ENCODE measurements around the gene CLIC3. TPM values are rescaled to one million over a fixed set of nuclear protein-coding genes. Genes with fewer than 3 reads are reported as not detected.

CLIC3 gene
- total RNA-seq, 1 donor, result 3.4 TPM

DNA sequence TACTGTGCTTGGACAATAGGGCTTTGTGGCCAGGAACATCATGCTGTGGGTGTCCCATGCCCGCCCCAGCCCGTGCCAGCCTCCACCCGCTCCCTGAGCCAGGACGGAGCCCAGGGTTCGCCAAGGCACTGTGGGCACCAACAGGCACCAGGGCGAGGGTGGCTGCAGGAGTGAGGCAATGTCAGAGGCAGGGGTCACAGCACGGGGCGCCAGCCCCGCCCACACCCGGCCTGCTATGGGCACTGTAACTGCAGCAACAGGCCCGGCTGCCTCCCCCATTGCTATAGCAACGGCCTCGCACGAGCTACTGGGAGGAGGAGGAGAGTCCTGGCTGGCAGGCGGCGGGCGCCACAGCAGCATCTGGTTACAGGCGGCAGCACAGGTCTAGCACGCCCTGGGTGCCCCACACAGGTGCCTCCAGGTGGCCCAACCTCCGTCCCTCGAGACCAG lies 29.2 kb upstream of the CLIC3 start:
- Histone ChIP-seq H3K9me3 (ENCODE audit: low read depth, low read length) (no peaks in the 10 kb centered on the region), H3K27me3 (ENCODE audit: insufficient read depth, low read length) (no peaks in the 10 kb centered on the region), H3K4me3 (ENCODE audit: low read length) (no peak overlapping the region), H3K4me1 (ENCODE audit: insufficient read depth, low read length) (peaks cover 34% of the 10 kb centered on the region)

DNA sequence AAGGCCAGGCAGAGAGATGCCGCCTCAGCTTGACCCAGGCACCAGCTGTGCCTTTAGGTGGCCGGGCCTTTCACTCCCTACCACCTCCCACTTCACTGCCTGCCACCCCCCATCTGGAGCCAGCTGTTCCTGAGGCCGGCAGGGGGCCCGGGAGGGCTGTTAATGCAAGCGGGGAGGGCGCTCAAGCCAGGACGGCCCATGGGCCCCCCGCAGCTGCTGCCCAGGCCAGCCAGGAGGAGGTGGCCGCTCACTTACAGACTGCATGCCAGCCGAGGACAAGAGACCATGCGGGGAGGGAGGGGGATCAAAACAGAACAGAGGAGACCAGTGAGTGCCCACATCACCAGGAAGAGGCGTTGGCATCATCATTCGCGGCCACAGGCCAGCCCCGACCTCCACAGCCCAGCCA lies 27.2 kb upstream of the CLIC3 start:
- H3K27me3 ChIP-seq (ENCODE audit: insufficient read depth, low read length), result no peaks in the 10 kb centered on the region
- peaks cover 14% of the 10 kb centered on the region for H3K4me1 ChIP-seq (ENCODE audit: insufficient read depth, low read length)
- no peaks in the 10 kb centered on the region for H3K9me3 ChIP-seq (ENCODE audit: low read depth, low read length)
- H3K4me3 ChIP-seq (ENCODE audit: low read length), result no peak overlapping the region

DNA sequence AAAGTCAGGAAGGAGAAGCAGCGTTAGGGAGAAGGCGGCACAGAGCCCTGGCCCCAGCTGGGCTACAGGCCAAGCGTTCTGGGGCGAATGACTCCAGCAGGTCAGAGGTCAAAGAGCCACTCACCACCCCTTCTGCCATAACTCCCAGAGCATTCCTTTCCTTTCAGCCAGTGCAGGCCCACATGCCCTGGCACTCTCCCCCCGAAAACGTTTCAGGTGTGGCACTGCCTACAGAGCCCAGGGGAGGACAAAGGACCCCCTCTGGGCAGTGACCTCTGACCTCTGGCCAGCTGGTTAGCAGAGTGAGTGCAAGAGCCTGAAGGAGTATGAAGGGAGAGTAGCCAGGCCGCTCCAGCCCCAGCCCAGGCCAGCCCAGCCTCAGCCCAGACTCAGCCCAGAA lies 26.8 kb upstream of the CLIC3 start:
- H3K27me3 ChIP-seq (ENCODE audit: insufficient read depth, low read length), result no peaks in the 10 kb centered on the region
- peaks cover 11% of the 10 kb centered on the region for H3K4me1 ChIP-seq (ENCODE audit: insufficient read depth, low read length)
- no peak overlapping the region for H3K4me3 ChIP-seq (ENCODE audit: low read length)
- H3K9me3 ChIP-seq (ENCODE audit: low read depth, low read length), result no peaks in the 10 kb centered on the region

DNA sequence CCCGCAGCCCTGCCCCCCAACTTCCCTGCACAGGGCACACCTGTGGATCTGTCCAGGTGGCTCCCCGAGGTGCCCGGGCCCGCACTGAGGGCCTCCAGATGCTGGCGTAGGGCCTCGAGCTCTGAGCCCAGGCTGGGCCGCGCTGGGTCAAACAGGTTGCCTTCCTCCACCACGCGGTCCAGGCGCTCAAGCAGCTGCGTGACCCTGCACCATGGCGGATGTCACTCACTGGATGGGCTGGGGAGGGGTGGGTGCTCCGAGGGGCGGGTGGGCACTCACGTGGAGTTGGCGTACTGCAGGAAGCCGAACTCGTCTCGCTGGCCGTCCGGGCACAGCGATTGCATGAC lies 26.3 kb upstream of the CLIC3 start:
- Histone ChIP-seq H3K4me1 (ENCODE audit: insufficient read depth, low read length) (peaks cover 11% of the 10 kb centered on the region), H3K9me3 (ENCODE audit: low read depth, low read length) (no peaks in the 10 kb centered on the region), H3K4me3 (ENCODE audit: low read length) (no peak overlapping the region), H3K27me3 (ENCODE audit: insufficient read depth, low read length) (no peaks in the 10 kb centered on the region)

DNA sequence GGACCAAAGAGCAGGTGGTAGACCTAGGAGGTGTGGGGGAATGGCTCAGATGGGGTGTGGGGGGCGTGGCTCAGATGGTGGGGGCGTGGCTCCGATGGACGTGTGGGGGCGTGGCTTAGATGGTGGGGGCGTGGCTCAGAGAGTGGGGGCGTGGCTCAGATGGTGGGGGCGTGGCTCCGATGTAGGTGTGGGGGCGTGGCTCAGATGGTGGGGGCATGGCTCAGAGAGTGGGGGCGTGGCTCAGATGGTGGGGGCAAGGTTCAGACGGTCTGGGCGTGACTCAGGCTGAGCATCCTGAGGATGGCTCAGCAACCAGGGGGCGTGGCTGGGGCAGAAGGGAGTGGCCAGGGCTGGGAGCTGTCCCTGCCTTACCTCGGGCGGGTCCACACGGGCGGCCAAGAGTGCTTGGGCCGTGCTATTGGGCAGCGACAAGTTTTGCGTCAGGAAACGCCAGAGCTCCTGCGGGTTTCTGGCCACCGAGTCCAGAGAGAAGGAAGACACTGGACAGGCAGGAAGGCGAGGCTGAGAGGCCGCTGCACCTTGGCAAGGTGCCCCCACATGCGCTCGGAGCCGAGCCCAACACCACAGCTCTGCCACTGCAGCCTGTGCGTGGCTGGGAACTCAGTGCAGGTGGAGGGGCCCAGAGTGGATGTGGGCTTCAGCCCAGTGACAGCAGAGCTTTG lies 25.8 kb upstream of the CLIC3 start:
- no peak overlapping the region for H3K4me3 ChIP-seq (ENCODE audit: low read length)
- H3K9me3 ChIP-seq (ENCODE audit: low read depth, low read length), result no peaks in the 10 kb centered on the region
- H3K4me1 ChIP-seq (ENCODE audit: insufficient read depth, low read length), result peaks cover 6% of the 10 kb centered on the region
- H3K27me3 ChIP-seq (ENCODE audit: insufficient read depth, low read length), result no peaks in the 10 kb centered on the region

DNA sequence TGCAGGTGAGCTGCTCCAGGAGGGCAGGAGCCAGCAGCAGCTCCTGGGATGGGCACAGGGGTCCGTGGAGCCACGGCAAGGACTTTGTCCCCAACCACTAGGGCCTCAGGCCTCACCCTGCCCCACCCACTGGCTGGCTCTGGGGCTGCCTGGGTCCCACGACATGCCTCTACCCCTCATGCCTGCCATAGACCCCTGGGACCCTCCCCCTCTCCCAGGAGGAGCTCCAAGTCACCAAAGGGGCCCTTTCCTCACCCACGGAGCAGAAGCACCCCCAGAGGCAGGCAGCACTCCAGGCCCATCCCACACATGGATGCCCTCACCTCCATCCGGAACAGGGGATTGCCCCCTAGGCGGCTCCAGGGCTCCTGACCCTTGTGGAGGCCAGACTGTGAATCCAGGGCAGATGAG lies 25.2 kb upstream of the CLIC3 start:
- no peak overlapping the region for H3K4me3 ChIP-seq (ENCODE audit: low read length)
- H3K27me3 ChIP-seq (ENCODE audit: insufficient read depth, low read length), result no peaks in the 10 kb centered on the region
- no peaks in the 10 kb centered on the region for H3K9me3 ChIP-seq (ENCODE audit: low read depth, low read length)
- peaks cover under 1% of the 10 kb centered on the region for H3K4me1 ChIP-seq (ENCODE audit: insufficient read depth, low read length)

DNA sequence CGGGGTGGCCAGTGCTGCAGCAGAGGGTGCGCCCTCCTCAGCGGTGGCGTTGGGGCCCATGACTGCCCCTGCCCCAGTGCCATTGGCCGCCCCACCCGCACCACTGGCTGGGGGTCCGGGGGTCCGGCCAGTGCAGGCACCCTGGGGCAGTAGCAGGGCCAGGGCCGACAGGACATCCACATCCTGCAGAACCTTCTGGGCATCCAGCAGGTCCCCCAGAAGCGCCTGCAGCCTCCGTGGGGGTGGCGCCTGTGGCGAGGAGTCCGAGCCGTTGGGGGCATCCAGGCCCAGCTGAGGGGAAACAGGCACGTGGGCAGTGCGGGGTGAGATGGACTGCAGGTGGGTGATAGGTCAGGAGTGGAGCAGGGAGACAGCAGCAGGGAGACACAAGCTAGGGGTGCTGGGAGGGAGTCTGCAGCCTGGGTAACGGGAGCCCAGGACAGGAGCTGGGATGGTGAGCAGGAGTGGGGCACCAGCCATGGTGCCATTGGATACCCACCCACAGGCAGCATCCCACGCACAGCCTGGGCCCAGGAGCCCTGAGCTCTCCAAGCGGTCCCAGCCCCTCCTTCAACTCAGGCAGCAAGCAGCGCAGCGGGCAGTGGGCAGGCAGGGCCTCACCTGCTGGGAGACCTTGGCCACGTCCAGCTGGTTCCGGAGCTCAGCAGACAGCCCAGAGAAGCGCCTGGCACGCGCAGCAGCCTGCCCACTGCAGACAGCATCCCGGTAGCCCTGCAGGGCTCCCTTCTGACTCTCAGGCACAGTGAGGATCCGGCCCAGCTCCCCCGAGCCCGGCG lies 24.6 kb upstream of the CLIC3 start:
- Histone ChIP-seq H3K27me3 (ENCODE audit: insufficient read depth, low read length) (no peaks in the 10 kb centered on the region), H3K4me3 (ENCODE audit: low read length) (no peak overlapping the region), H3K4me1 (ENCODE audit: insufficient read depth, low read length) (no peaks in the 10 kb centered on the region), H3K9me3 (ENCODE audit: low read depth, low read length) (no peaks in the 10 kb centered on the region)

DNA sequence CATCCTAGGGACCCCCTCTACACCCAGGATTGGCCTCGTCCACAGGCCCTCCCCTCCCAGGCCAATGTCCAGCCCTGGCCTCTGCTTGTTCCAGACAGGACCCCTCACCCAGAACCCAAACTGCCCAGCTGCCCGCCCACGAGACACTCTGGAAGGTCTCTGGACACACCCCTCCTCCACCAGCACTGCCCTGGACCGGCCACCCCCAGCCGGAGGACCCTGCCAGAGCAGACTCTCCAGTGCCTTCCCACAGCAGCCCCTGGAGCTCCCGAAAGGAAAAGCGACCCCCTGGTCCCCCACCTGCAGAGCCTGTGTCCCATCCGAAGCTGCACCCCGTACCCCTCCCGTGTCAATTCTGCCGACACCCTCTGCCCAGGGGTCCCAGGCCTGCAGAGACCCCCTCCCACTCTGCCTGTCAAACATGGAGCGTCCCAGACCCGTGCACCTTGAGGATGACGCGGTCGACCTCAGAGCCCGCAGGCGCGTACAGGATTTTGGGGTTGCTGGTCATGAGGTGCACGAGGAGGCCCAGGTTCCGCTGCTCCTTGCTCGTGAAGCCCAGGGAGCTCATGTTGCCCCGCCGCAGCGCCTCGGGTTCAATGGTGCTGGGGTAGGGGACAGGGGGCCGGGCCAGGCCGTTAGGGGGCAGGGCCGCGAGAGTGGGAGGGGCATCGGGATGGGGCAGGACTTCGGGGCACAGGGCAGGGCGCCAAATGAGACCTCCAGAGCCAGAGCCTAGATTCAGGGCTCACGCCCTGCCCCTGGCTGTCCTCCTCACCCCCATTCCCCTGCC lies 23.7 kb upstream of the CLIC3 start:
- Histone ChIP-seq H3K4me3 (ENCODE audit: low read length) (no peak overlapping the region), H3K4me1 (ENCODE audit: insufficient read depth, low read length) (no peaks in the 10 kb centered on the region), H3K27me3 (ENCODE audit: insufficient read depth, low read length) (no peaks in the 10 kb centered on the region), H3K9me3 (ENCODE audit: low read depth, low read length) (no peaks in the 10 kb centered on the region)

DNA sequence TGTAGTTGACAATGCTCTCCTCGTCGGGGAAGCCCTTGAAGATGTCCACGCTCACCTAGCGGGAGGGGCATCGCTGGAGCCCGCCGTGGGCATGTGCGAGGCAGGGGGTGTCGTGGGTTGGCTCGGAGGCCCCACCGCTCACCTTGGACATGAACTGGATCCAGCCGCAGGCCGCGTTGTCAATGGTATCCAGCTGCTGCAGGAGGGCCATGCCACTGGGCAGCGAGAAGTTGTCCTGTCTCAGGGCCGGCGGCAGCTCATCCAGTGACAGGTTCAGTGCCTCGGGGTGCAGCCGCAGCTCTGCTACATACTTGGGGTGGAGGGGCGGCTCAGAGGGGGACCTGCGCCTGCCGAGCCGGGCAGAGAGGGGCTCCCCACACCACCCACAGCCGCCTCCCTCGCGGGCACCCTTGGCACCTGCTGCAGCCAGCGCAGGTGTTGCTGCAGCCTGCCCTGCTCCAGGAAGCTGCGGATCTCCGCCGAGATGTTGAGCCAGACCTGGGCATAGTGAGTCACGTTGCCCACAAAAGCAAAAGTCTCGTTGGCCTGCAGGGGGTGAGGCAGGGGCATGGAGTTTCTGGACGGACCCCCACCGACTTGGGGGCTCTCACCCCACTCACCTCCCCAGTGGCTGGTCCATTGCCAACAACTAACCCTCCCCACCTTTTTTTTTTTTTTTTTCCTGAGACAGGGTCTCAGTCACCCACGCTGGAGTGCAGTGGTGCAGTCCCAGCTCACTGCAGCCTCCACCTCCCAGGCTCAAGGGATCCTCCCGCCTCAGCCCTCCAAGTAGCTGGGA lies 22.6 kb upstream of the CLIC3 start:
- no peaks in the 10 kb centered on the region for H3K27me3 ChIP-seq (ENCODE audit: insufficient read depth, low read length)
- H3K9me3 ChIP-seq (ENCODE audit: low read depth, low read length), result no peaks in the 10 kb centered on the region
- H3K4me3 ChIP-seq (ENCODE audit: low read length), result no peak overlapping the region
- no peaks in the 10 kb centered on the region for H3K4me1 ChIP-seq (ENCODE audit: insufficient read depth, low read length)

DNA sequence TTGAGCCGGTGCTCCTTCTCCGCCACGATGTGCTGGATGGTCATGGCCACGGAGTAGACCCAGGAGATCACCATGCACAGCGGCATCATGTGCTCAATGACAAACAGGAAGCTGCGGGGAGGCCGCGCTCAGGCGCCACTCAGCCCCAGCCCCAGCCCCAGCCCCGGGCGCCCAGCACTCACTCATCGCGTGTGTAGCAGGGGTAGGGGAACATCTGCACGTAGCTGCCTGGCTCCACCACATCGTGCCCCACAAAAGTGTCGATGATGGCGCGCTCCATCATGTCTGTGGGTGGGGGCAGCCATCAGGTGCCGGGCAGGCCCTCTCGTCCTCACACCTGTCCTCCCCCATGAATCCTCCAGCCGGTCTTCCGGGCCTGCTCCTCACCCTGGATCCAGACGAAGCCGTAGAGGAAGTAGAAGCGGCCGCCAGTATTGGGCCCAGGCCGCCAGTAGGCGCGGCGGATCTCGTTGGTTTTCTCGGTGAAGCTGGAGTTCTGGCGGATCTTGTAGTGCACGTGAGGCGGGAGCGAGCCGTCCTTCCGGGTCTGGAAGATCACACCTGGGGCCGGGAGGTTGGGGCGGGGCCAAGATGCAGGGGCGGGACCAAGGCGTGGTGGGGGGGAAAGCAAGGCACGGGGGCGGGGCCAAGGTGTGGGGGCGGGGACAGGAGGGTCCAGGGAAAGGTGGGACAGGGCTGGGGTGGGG lies 21.6 kb upstream of the CLIC3 start:
- Histone ChIP-seq H3K4me3 (ENCODE audit: low read length) (no peak overlapping the region), H3K4me1 (ENCODE audit: insufficient read depth, low read length) (no peaks in the 10 kb centered on the region), H3K9me3 (ENCODE audit: low read depth, low read length) (no peaks in the 10 kb centered on the region), H3K27me3 (ENCODE audit: insufficient read depth, low read length) (no peaks in the 10 kb centered on the region)

DNA sequence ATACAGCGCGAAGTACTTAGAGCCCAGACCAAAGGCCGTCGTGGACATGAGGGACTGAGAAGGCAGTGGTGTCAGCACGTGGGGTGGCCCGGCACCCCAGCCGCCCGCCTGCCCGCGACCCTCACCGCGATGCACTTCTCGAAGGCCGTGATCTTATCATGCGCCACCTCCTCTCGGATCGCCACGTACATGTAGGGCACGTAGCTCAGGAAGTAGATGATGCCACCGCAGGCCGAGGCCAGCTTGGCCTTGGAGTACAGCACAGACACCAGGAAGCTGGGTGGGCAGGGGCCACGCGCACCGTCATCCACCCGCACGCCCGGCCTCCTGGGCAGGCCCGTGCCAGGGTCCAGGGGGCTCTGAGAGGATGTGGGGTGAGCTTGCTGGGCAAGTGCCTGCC lies 20.7 kb upstream of the CLIC3 start:
- Histone ChIP-seq H3K9me3 (ENCODE audit: low read depth, low read length) (no peaks in the 10 kb centered on the region), H3K27me3 (ENCODE audit: insufficient read depth, low read length) (no peaks in the 10 kb centered on the region), H3K4me1 (ENCODE audit: insufficient read depth, low read length) (no peaks in the 10 kb centered on the region), H3K4me3 (ENCODE audit: low read length) (no peak overlapping the region)

DNA sequence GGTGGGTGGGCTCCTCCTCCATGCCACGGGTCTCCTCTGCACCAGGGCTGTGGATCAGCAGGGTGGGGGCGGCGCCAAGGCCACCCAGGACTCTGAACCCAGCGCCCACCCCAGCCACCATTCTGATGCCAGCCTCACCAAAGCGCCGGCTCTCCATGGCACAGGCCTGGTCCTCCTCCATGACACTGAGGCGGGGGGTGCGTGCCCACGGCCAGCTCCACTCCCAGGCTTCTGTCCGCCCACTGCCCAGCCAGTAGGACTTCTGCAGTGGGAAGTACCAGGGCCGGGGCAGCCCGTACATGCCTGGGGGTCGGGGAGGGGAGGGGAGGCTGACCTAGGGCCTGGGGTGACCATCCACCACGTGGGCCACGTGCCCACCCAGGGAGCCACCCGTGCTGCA lies 20.1 kb upstream of the CLIC3 start:
- no peaks in the 10 kb centered on the region for H3K4me1 ChIP-seq (ENCODE audit: insufficient read depth, low read length)

DNA sequence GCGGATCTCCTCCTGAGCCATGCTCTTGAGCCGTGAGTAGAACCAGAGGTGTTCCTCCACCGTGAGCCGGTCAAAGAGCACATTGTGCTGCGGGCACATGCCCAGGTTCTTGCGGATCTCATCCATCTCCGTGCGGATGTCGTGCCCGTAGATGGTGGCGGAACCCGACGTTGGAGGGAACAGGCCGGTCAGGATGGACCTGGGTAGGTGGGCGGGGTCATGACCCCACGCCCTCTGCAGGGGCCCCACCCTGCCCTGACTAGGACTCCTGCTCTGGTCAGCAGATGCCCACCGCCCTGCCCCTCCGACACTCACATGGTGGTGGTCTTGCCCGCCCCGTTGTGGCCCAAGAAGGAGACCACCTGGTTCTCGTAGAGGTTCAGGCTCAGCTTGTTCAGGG lies 19.6 kb upstream of the CLIC3 start:
- Histone ChIP-seq H3K4me1 (ENCODE audit: insufficient read depth, low read length) (no peaks in the 10 kb centered on the region), H3K9me3 (ENCODE audit: low read depth, low read length) (no peaks in the 10 kb centered on the region), H3K27me3 (ENCODE audit: insufficient read depth, low read length) (no peaks in the 10 kb centered on the region), H3K4me3 (ENCODE audit: low read length) (no peak overlapping the region)

More for the DNA sequence above, 20.1 kb upstream of the CLIC3 start:
- Histone ChIP-seq H3K4me3 (ENCODE audit: low read length) (no peak overlapping the region), H3K9me3 (ENCODE audit: low read depth, low read length) (no peaks in the 10 kb centered on the region), H3K27me3 (ENCODE audit: insufficient read depth, low read length) (no peaks in the 10 kb centered on the region)

DNA sequence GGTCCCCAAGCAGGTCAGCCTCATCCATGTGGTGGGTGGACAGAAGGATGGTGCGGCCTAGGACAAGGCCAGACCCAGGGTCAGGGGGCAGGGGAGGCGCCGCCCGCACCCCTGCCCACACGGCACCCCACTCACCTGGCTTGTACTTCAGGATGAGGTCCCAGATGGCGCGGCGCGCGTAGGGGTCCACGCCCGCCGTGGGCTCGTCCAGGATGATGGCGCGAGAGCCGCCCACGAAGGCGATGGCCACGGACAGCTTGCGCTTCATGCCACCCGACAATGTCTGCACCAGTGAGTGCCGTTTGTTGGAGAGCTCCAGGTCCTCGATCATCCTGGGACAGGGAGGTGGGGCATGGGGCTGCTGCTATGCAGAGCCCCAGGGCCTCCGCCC lies 19.2 kb upstream of the CLIC3 start:
- H3K9me3 ChIP-seq (ENCODE audit: low read depth, low read length), result no peaks in the 10 kb centered on the region
- no peaks in the 10 kb centered on the region for H3K4me1 ChIP-seq (ENCODE audit: insufficient read depth, low read length)
- no peaks in the 10 kb centered on the region for H3K27me3 ChIP-seq (ENCODE audit: insufficient read depth, low read length)
- no peak overlapping the region for H3K4me3 ChIP-seq (ENCODE audit: low read length)
